SK-N-SH (cell line): ENCODE data around the gene SNX9.

Source experiments
- EZH2phosphoT487 ChIP-seq: fragments of 200-600 bp; sonication (generic); IDR thresholded peaks from 2 replicates; pipeline ENCODE4 v1.6.1; 2017; ENCODE audit warnings: low read depth, mixed run types, mild to moderate bottlenecking, antibody characterized with exemption, moderate library complexity, borderline replicate concordance
- MXI1 ChIP-seq: IDR thresholded peaks from 2 replicates; pipeline ENCODE4 v1.6.1; 2012; ENCODE audit warnings: mild to moderate bottlenecking, low read depth, low read length, improper control_type of control experiment
- POLR2AphosphoS5 ChIP-seq: IDR thresholded peaks from 2 replicates; pipeline ENCODE4 v1.6.1; 2012; ENCODE audit warnings: low read depth, low read length
- SMC3 ChIP-seq: IDR thresholded peaks from 2 replicates; pipeline ENCODE4 v1.6.1; 2012; ENCODE audit warnings: low read depth, low read length, improper control_type of control experiment
- TAF1 ChIP-seq: IDR thresholded peaks from 2 replicates; pipeline ENCODE4 v1.6.1; 2012; ENCODE audit warnings: low read depth, mild to moderate bottlenecking, low read length, moderate library complexity, borderline replicate concordance
- TCF12 ChIP-seq: IDR thresholded peaks from 2 replicates; pipeline ENCODE4 v1.4.0; 2012
- TF ChIP-seq, protein P1 (sequence below): fragments of 200-600 bp; sonication (generic); IDR thresholded peaks from 2 replicates; pipeline ENCODE4 v1.6.1; 2017; ENCODE audit warnings: antibody characterized with exemption, mild to moderate bottlenecking, moderate library complexity
- TF ChIP-seq, protein P2 (sequence below): fragments of 150-350 bp; IDR thresholded peaks from 2 replicates; pipeline ENCODE4 v1.6.1; 2017; ENCODE audit warnings: antibody characterized with exemption, low read length, low read depth, borderline replicate concordance
- TF ChIP-seq, protein P3 (sequence below): IDR thresholded peaks from 2 replicates; pipeline ENCODE4 v1.4.0; 2012; ENCODE audit warnings: low read depth

DNA sequence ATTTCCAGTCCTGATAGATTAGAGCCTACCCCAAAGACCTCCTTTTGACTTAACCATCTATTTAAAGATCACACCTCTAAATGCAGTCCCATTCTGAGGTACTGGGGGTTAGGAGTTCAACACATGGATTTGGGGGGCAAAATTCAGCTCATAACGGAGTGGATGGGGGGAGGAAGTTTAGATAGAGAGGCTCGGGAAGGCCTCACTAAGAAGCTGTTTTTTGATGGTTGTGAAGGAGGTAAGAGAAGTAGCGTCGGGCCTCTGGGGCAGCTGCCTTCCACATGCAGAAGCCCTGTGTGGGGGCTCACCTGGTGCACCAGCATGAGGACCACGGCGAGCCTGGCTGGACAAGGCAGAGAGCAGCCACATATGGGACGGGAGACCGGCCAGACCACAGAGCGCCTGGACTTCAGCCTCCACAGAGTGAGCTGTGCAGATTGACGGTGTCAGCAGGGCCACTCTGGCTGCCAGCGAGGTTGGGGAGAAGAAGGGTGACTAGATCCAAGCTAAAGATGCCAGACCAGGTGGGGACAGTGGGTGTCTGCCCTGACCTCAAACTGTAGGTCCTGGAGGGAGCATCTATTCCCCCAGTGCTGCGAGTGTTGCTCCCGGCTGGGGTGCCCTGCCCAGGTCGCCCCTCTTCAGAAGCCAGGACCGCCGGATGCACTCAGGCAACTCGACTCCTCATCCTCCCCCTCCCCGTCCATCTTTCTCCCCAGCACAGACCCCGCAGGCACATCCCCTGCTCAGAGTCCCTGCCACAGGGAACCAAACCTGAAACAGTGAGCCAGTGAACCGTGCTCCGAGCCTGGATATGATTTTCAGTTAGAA is 153.5 kb downstream of the SNX9 start:
- TF ChIP-seq, protein P1, sequence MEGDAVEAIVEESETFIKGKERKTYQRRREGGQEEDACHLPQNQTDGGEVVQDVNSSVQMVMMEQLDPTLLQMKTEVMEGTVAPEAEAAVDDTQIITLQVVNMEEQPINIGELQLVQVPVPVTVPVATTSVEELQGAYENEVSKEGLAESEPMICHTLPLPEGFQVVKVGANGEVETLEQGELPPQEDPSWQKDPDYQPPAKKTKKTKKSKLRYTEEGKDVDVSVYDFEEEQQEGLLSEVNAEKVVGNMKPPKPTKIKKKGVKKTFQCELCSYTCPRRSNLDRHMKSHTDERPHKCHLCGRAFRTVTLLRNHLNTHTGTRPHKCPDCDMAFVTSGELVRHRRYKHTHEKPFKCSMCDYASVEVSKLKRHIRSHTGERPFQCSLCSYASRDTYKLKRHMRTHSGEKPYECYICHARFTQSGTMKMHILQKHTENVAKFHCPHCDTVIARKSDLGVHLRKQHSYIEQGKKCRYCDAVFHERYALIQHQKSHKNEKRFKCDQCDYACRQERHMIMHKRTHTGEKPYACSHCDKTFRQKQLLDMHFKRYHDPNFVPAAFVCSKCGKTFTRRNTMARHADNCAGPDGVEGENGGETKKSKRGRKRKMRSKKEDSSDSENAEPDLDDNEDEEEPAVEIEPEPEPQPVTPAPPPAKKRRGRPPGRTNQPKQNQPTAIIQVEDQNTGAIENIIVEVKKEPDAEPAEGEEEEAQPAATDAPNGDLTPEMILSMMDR = no peak
- TF ChIP-seq SMC3 (no peak), POLR2AphosphoS5 (no peak), MXI1 (no peak), EZH2phosphoT487 (no peak), TAF1 (no peak), TCF12 (no peak)
- TF ChIP-seq, protein P2, sequence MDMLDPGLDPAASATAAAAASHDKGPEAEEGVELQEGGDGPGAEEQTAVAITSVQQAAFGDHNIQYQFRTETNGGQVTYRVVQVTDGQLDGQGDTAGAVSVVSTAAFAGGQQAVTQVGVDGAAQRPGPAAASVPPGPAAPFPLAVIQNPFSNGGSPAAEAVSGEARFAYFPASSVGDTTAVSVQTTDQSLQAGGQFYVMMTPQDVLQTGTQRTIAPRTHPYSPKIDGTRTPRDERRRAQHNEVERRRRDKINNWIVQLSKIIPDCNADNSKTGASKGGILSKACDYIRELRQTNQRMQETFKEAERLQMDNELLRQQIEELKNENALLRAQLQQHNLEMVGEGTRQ = no peak
- TF ChIP-seq, protein P3, sequence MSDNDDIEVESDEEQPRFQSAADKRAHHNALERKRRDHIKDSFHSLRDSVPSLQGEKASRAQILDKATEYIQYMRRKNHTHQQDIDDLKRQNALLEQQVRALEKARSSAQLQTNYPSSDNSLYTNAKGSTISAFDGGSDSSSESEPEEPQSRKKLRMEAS = no peak
